Astrocyte of the spinal cord (primary cell): ENCODE data around the gene NRG2.

Experiments
- DNase-seq: peaks from one replicate; pipeline ENCODE4 v3.0.0; 2011; ENCODE audit warnings: low read depth, low spot score
- H3K4me3 ChIP-seq: 2 replicates; pipeline ENCODE4 v1.5.1; 2011; ENCODE audit warnings: low read depth, mild to moderate bottlenecking, low read length, moderate library complexity
- in situ Hi-C: cut with HindIII; loops from 2 replicates; pipeline ENCODE4 v1.10.0; 2017; ENCODE audit warnings: low sequenced_read_pairs
- TF ChIP-seq, protein P1 (sequence below): IDR thresholded peaks from 2 replicates; pipeline ENCODE4 v1.5.1; 2012; ENCODE audit warnings: low read depth, mild to moderate bottlenecking, low read length, inconsistent platforms

NRG2 gene

DNA sequence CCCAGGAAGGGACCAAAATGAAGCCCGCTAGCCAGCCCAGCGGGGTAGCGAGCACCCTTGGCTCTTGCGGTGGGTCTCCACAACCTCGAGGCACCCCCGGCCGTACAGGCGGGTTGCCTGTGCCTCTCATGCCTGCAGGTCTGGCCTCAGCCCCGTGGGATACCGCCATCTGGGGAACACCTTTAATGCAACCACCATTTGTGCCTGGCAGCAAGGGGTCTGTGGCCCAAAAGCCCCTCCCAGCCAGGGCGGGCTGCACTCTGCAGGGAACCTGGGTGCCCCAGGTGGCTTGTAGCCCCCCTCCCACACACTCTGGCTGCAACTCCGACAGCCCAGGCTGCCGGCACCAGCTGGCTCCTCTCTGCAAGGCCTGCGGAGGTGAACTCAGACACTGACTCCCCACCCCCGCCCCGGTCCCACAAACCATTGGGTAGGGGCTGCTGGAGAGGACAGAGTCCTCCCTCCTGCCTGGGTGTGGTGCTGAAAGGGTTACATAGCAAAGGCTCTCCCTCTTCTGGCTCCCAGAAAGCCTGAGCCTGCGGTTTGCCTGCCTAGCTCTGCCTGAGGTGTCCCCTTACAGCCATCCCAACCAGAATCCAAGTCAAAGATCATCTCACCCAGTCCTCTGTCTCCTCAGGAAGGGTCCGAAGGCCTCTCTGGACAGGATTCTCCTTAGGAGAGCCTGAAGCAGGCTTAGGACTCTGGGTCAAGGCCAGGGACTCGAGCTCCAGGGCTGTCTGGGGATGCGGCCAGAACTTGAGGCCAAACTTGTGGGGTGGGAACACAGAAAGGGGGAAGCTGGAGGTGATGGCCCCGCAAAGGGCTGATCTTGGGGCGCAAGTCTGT lies 138.1 kb downstream of the NRG2 start:
- in situ Hi-C loops: no loop called here
- peak; percentile 4 for DNase-seq
- TF ChIP-seq, protein P1, sequence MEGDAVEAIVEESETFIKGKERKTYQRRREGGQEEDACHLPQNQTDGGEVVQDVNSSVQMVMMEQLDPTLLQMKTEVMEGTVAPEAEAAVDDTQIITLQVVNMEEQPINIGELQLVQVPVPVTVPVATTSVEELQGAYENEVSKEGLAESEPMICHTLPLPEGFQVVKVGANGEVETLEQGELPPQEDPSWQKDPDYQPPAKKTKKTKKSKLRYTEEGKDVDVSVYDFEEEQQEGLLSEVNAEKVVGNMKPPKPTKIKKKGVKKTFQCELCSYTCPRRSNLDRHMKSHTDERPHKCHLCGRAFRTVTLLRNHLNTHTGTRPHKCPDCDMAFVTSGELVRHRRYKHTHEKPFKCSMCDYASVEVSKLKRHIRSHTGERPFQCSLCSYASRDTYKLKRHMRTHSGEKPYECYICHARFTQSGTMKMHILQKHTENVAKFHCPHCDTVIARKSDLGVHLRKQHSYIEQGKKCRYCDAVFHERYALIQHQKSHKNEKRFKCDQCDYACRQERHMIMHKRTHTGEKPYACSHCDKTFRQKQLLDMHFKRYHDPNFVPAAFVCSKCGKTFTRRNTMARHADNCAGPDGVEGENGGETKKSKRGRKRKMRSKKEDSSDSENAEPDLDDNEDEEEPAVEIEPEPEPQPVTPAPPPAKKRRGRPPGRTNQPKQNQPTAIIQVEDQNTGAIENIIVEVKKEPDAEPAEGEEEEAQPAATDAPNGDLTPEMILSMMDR: no peak
- no peak overlapping the region for H3K4me3 ChIP-seq

DNA sequence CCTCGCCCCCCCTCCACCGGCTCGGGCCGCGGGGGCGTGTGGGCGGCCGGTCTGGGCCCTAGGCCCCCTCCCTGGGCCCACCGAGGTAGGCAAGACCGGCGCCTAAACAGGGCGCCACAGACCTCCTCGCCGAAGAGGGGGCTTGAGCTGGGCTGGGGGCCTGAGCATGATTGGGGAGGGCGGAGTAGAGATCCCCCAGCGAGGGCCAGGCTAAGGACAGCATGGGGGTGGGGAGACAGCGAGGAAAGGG lies 138.6 kb downstream of the NRG2 start:
- TF ChIP-seq, protein P1: no peak
- no peak overlapping the region for H3K4me3 ChIP-seq
- DNase-seq: no peak
- in situ Hi-C loops: no loop called here

DNA sequence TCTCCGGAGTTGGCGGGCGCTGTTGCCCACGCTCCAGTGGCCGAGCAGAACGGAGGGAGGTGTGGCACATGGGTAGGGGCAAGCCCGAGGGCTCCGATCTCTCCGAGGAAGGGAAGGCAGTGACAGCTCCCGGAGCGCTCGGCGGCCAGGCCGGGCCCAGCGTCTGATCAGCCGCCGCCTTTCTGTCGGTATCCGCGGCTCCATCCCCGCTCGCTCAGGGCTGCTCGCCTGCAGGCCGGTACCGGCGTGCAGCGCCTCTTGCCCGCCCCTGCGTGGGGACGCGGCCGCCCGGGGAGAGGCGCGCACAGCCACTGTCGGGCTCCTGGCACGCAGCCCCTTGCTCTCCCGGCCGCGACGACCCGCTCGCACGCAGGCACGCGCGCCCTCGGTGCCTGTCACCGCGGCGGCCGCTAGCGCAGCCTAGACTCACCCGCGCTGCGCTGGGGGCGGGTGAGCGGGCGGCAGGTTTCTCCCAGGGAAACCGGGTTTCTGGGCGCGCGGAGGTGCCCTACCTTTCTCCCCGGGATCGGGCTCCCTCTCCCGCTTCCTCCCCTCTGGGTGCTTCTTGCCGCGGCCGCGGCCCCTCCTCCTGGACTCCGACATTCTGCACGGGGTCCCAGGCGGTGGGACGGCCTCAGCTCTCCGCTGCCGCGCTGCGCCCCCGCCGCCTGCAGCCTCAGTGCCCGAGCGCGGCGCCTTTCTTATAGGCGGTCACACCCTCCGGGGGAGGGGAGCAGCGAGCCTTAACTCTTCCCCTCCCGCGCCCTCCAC lies 139.1 kb downstream of the NRG2 start:
- no peak for DNase-seq
- H3K4me3 ChIP-seq: no peak overlapping the region
- in situ Hi-C loops: no loop called here

DNA sequence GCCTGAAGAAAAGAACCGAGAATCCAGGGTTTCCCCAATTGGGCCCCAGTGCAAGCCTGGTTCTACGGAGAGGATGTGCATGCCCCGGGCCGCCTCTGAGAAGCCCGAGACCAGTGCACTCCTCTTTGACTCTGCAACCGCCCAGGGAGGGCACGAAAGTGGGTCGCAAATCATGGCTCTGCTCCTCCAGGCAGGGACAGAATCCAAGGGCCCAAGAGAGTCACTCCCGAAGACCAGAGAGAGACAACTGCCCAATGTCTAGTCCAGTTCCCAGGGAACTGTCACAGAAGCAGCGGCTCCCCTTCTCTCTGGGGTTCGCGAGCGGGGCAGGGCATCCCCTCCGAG lies 139.7 kb downstream of the NRG2 start:
- in situ Hi-C loops: no loop called here
- H3K4me3 ChIP-seq: no peak overlapping the region
- TF ChIP-seq, protein P1: no peak
- DNase-seq: no peak

More for the DNA sequence above, 139.1 kb downstream of the NRG2 start:
- TF ChIP-seq, protein P1: no peak

DNA sequence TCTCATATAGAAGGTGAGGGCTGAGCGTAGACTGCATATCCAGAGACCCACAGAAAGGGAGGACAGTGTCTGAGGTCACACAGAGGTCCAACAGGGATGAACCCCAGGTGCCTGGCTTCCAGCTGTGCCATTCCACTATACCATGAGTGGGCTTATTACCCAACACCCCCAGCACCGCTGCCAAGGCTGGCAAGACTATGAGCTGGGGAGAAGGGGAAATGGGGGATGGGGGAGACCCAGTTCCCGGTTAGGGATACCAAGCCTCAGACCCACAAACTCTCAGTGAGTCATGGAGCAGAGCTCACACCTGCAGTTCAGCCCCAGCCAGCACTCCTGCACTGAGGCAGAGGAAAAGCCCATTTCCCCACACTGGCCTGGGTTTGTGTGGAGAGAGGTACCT lies 141.1 kb downstream of the NRG2 start:
- TF ChIP-seq, protein P1: no peak

DNA sequence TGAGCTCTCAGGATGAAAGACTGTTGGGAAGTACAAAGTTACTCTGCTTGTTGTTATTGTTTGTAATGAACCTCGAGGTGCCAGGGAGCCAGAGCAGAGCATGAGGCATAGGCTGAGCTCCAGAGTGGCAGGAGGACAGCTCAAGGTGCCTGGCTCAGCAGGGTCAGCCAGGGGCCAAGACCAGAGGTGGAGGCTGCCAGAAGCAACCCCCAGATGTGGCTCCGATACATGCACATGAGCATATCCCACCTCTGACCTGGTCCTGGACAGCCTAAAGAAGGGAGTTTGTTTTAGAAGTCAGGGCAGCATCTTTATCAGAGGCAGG lies 141.9 kb downstream of the NRG2 start:
- no peak overlapping the region for H3K4me3 ChIP-seq
- TF ChIP-seq, protein P1: no peak
- DNase-seq: no peak
- in situ Hi-C loops: no loop called here

More for the DNA sequence above, 141.1 kb downstream of the NRG2 start:
- H3K4me3 ChIP-seq: no peak overlapping the region
- in situ Hi-C loops: no loop called here
- DNase-seq: no peak
